ENCODE results near the gene DEPP1.

DNA sequence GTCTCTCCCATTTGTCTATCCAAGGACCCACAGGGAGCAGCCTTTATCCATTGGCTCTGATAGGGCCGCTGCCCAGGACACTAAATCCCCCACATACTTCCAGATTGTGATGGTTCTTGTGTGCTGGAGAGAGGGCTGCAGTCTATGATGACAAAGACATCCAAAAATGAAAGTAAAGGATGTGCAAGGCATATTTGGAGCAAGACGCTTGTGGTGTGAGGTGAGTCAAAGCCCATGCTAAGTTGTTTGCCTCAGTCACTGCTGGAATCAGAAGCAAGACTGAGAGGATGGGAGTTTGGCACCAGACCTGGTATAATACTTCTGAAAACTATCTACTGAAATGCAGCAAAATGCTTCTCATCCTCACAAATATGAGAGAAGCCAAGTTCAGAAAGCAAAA, 44.8 kb upstream of the DEPP1 start:
- TF ChIP-seq, protein P1, sequence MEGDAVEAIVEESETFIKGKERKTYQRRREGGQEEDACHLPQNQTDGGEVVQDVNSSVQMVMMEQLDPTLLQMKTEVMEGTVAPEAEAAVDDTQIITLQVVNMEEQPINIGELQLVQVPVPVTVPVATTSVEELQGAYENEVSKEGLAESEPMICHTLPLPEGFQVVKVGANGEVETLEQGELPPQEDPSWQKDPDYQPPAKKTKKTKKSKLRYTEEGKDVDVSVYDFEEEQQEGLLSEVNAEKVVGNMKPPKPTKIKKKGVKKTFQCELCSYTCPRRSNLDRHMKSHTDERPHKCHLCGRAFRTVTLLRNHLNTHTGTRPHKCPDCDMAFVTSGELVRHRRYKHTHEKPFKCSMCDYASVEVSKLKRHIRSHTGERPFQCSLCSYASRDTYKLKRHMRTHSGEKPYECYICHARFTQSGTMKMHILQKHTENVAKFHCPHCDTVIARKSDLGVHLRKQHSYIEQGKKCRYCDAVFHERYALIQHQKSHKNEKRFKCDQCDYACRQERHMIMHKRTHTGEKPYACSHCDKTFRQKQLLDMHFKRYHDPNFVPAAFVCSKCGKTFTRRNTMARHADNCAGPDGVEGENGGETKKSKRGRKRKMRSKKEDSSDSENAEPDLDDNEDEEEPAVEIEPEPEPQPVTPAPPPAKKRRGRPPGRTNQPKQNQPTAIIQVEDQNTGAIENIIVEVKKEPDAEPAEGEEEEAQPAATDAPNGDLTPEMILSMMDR (IDR thresholded peaks at IDR 0.05; ENCODE audit: insufficient read depth, low read length, poor library complexity, severe bottlenecking) = no peak
- no peak for TF ChIP-seq EZH2phosphoT487 (conservative IDR thresholded peaks at IDR 0.05; ENCODE audit: low read length)

Data from SU-DHL-6 (cell line).